HG02870 (cell line): Measurements from ENCODE around the gene PWP1.
"Not testable (repeated sequence)": the region's sequence is repeated elsewhere in the genome, so short reads cannot be mapped to it uniquely, and the experiment has no call there.

Experiments
- ATAC-seq: cut with Tn5 transposase; IDR thresholded peaks from one replicate; pipeline ENCODE4 v1.9.1; 2021; ENCODE audit warnings: mild to moderate bottlenecking, moderate library complexity; ENCODE audit not compliant: unreplicated experiment

The PWP1 gene

GRCh38 chr12:107667464-107667863 is 18.1 kb upstream of the PWP1 start:
- ATAC-seq, result no peak

GRCh38 chr12:107668320-107669098 is 17.1 kb upstream of the PWP1 start:
- no peak for ATAC-seq

- ATAC-seq, result no peak
Measured at GRCh38 chr12:107669946-107670345, 15.7 kb upstream of the PWP1 start.

GRCh38 chr12:107670999-107671643 is 14.5 kb upstream of the PWP1 start:
- ATAC-seq, result no peak

- no peak for ATAC-seq
Measured at GRCh38 chr12:107677671-107678070, 7.9 kb upstream of the PWP1 start.

GRCh38 chr12:107679336-107679735 is 6.3 kb upstream of the PWP1 start:
- ATAC-seq, result no peak

- no peak for ATAC-seq
Measured at GRCh38 chr12:107681455-107681835, 4.2 kb upstream of the PWP1 start.

- no peak for ATAC-seq
Measured at GRCh38 chr12:107681836-107682820, 3.5 kb upstream of the PWP1 start.

- ATAC-seq, result no peak
Measured at GRCh38 chr12:107684029-107684795, 1.4 kb upstream of the PWP1 start.

GRCh38 chr12:107684990-107685359 is 624 bp upstream of the PWP1 start:
- no peak for ATAC-seq

- not testable (repeated sequence) for ATAC-seq
Measured at GRCh38 chr12:107695772-107696171, 10.2 kb downstream of the PWP1 start.

GRCh38 chr12:107702106-107702505 is 16.5 kb downstream of the PWP1 start:
- ATAC-seq, result no peak

GRCh38 chr12:107704041-107704440 is 18.4 kb downstream of the PWP1 start:
- no peak for ATAC-seq

- ATAC-seq, result not testable (repeated sequence)
Measured at GRCh38 chr12:107705522-107705921, 19.9 kb downstream of the PWP1 start.

GRCh38 chr12:107715780-107716179 is 30.2 kb downstream of the PWP1 start:
- ATAC-seq, result no peak

GRCh38 chr12:107718606-107719005 is 33.0 kb downstream of the PWP1 start:
- no peak for ATAC-seq

- not testable (repeated sequence) for ATAC-seq
Measured at GRCh38 chr12:107727327-107727726, 41.7 kb downstream of the PWP1 start.

GRCh38 chr12:107727742-107728141 is 42.1 kb downstream of the PWP1 start:
- ATAC-seq, result not testable (repeated sequence)

GRCh38 chr12:107730618-107731341 is 45.2 kb downstream of the PWP1 start:
- no peak for ATAC-seq

GRCh38 chr12:107731366-107731765 is 45.8 kb downstream of the PWP1 start:
- no peak for ATAC-seq
